ENCODE measurements around the gene NGLY1.

- no peak for TF ChIP-seq CTCF (IDR thresholded peaks at IDR 0.05)
- no peak for TF ChIP-seq POLR2AphosphoS5 (IDR thresholded peaks at IDR 0.05)
- no peak for TF ChIP-seq POLR2A (IDR thresholded peaks at IDR 0.05)
Measured at GRCh38 chr3:25711090-25711489, 72.2 kb downstream of the NGLY1 start.
